Stimulated activated naive B cell treated with anti-CD40 and anti-IgM and Interleukin-4, amounts not matched to agents 10 μg/mL and 1 μg/mL and 100 μg/mL, for 72 hours (primary cell): Measurements from ENCODE around the gene SORCS1.

Source experiments
- ATAC-seq, 2 donors: fragments of 150-1000 bp; cut with Tn5 transposase; replicated peaks; 2 replicates each; pipeline ENCODE4 v1.10.0; 2021; ENCODE audit warnings: moderate library complexity in 1 of 2
- DNase-seq: peaks from one replicate; pipeline ENCODE4 v3.0.0; 2021
- H3K27ac Mint-ChIP-seq: one replicate; pipeline ENCODE4 v1.8.0; 2022; ENCODE audit warnings: mild to moderate bottlenecking, mixed read lengths
- H3K27me3 Mint-ChIP-seq, 2 donors: one replicate each; pipeline ENCODE4 v1.8.0; 2022; ENCODE audit warnings: mixed read lengths in 2 of 2
- H3K36me3 Mint-ChIP-seq, 2 donors: one replicate each; pipeline ENCODE4 v1.8.0; 2022; ENCODE audit warnings: mixed read lengths in 2 of 2, mild to moderate bottlenecking in 1 of 2
- H3K4me1 Mint-ChIP-seq, 2 donors: one replicate each; pipeline ENCODE4 v1.8.0; 2022; ENCODE audit warnings: mixed read lengths in 2 of 2, mild to moderate bottlenecking in 1 of 2
- H3K4me3 Mint-ChIP-seq, 2 donors: one replicate each; pipeline ENCODE4 v1.8.0; 2022; ENCODE audit warnings: mild to moderate bottlenecking in 2 of 2, mixed read lengths in 2 of 2, moderate library complexity in 1 of 2
- H3K9me3 Mint-ChIP-seq, 2 donors: one replicate each; pipeline ENCODE4 v1.8.0; 2022; ENCODE audit warnings: mixed read lengths in 2 of 2, mild to moderate bottlenecking in 1 of 2

Gene SORCS1

GRCh38 chr10:107163881-107164861 lies at the start of gene SORCS1:
SORCS1 (minus strand) TSS chr10:107164706.
- peaks cover 0 to 2% of the 10 kb centered on the region in 2 donors for H3K36me3 Mint-ChIP-seq
- peak within 1 kb of the TSS; percentile 5 for H3K27ac Mint-ChIP-seq
- DNase-seq, result no peak
- H3K9me3 Mint-ChIP-seq, result peaks cover 2 to 5% of the 10 kb centered on the region in 2 donors
- H3K27me3 Mint-ChIP-seq, result peaks cover 40 to 51% of the 10 kb centered on the region in 2 donors
- H3K4me1 Mint-ChIP-seq, result peaks cover 0 to 5% of the 10 kb centered on the region in 2 donors
- no peak for ATAC-seq
- H3K4me3 Mint-ChIP-seq, result peak within 1 kb of the TSS in 1 of 2 donors; percentile 48

- Mint-ChIP-seq H3K9me3 (peaks cover 3 to 6% of the 10 kb centered on the region in 2 donors), H3K4me1 (no peaks in the 10 kb centered on the region), H3K27me3 (no peaks in the 10 kb centered on the region), H3K4me3 (no peak overlapping the region), H3K36me3 (no peaks in the 10 kb centered on the region), H3K27ac (no peak overlapping the region)
- DNase-seq (no peak), ATAC-seq (no peak)
These were observed 49.8 kb upstream of the SORCS1 start for GRCh38 chr10:107214261-107214660.

GRCh38 chr10:107213861-107214260 lies 49.4 kb upstream of the SORCS1 start:
- H3K9me3 Mint-ChIP-seq, result peaks cover 3 to 6% of the 10 kb centered on the region in 2 donors
- H3K27me3 Mint-ChIP-seq, result no peaks in the 10 kb centered on the region
- H3K4me1 Mint-ChIP-seq, result no peaks in the 10 kb centered on the region
- no peaks in the 10 kb centered on the region for H3K36me3 Mint-ChIP-seq
- DNase-seq (no peak), ATAC-seq (no peak)
- no peak overlapping the region for H3K27ac Mint-ChIP-seq
- H3K4me3 Mint-ChIP-seq, result no peak overlapping the region

GRCh38 chr10:107206833-107207232 lies 42.3 kb upstream of the SORCS1 start:
- Mint-ChIP-seq H3K9me3 (peaks cover 0 to 6% of the 10 kb centered on the region in 2 donors), H3K36me3 (no peaks in the 10 kb centered on the region), H3K4me3 (no peak overlapping the region), H3K27me3 (no peaks in the 10 kb centered on the region), H3K4me1 (no peaks in the 10 kb centered on the region), H3K27ac (no peak overlapping the region)
- ATAC-seq (no peak), DNase-seq (no peak)

GRCh38 chr10:107169516-107169915 lies 5.0 kb upstream of the SORCS1 start:
- DNase-seq, result no peak
- H3K36me3 Mint-ChIP-seq, result peaks cover 0 to 2% of the 10 kb centered on the region in 2 donors
- H3K27ac Mint-ChIP-seq, result no peak overlapping the region
- H3K27me3 Mint-ChIP-seq, result peaks cover 18 to 22% of the 10 kb centered on the region in 2 donors
- H3K9me3 Mint-ChIP-seq, result peaks cover 2 to 5% of the 10 kb centered on the region in 2 donors
- no peak for ATAC-seq
- H3K4me3 Mint-ChIP-seq, result no peak overlapping the region
- peaks cover 0 to 5% of the 10 kb centered on the region in 2 donors for H3K4me1 Mint-ChIP-seq

- peaks cover 23 to 27% of the 10 kb centered on the region in 2 donors for H3K27me3 Mint-ChIP-seq
These were observed 4.2 kb upstream of the SORCS1 start for GRCh38 chr10:107168738-107169137.

GRCh38 chr10:107166403-107166802 lies 1.9 kb upstream of the SORCS1 start:
- ATAC-seq (no peak), DNase-seq (no peak)
- H3K36me3 Mint-ChIP-seq, result peaks cover 0 to 2% of the 10 kb centered on the region in 2 donors
- H3K27me3 Mint-ChIP-seq, result peaks cover 36 to 38% of the 10 kb centered on the region in 2 donors
- H3K27ac Mint-ChIP-seq, result no peak overlapping the region
- no peak overlapping the region for H3K4me3 Mint-ChIP-seq
- H3K9me3 Mint-ChIP-seq, result peaks cover 2 to 5% of the 10 kb centered on the region in 2 donors
- peaks cover 0 to 5% of the 10 kb centered on the region in 2 donors for H3K4me1 Mint-ChIP-seq

More at GRCh38 chr10:107168738-107169137, 4.2 kb upstream of the SORCS1 start:
- DNase-seq (no peak), ATAC-seq (no peak)
- peaks cover 0 to 2% of the 10 kb centered on the region in 2 donors for H3K36me3 Mint-ChIP-seq
- H3K9me3 Mint-ChIP-seq, result peaks cover 2 to 5% of the 10 kb centered on the region in 2 donors
- H3K27ac Mint-ChIP-seq, result no peak overlapping the region
- H3K4me3 Mint-ChIP-seq, result no peak overlapping the region
- H3K4me1 Mint-ChIP-seq, result peaks cover 0 to 5% of the 10 kb centered on the region in 2 donors

- H3K4me3 Mint-ChIP-seq, result no peak overlapping the region
- DNase-seq (no peak), ATAC-seq (no peak)
- H3K4me1 Mint-ChIP-seq, result peaks cover 0 to 5% of the 10 kb centered on the region in 2 donors
- H3K9me3 Mint-ChIP-seq, result peaks cover 2 to 5% of the 10 kb centered on the region in 2 donors
- H3K36me3 Mint-ChIP-seq, result peaks cover 0 to 2% of the 10 kb centered on the region in 2 donors
- peaks cover 40 to 47% of the 10 kb centered on the region in 2 donors for H3K27me3 Mint-ChIP-seq
- no peak overlapping the region for H3K27ac Mint-ChIP-seq
These were observed 486 bp upstream of the SORCS1 start for GRCh38 chr10:107164992-107165391.

GRCh38 chr10:107163076-107163855 lies 1.2 kb downstream of the SORCS1 start:
- H3K27ac Mint-ChIP-seq, result no peak overlapping the region
- H3K36me3 Mint-ChIP-seq, result peaks cover 0 to 2% of the 10 kb centered on the region in 2 donors
- DNase-seq (no peak), ATAC-seq (no peak)
- H3K27me3 Mint-ChIP-seq, result peaks cover 40 to 50% of the 10 kb centered on the region in 2 donors
- H3K4me3 Mint-ChIP-seq, result no peak overlapping the region
- H3K4me1 Mint-ChIP-seq, result peaks cover 0 to 5% of the 10 kb centered on the region in 2 donors
- peaks cover 2 to 5% of the 10 kb centered on the region in 2 donors for H3K9me3 Mint-ChIP-seq

- peaks cover 2 to 5% of the 10 kb centered on the region in 2 donors for H3K9me3 Mint-ChIP-seq
- H3K4me3 Mint-ChIP-seq, result no peak overlapping the region
- H3K27ac Mint-ChIP-seq, result no peak overlapping the region
- DNase-seq (no peak), ATAC-seq (no peak)
- peaks cover 30 to 39% of the 10 kb centered on the region in 2 donors for H3K27me3 Mint-ChIP-seq
- peaks cover 0 to 2% of the 10 kb centered on the region in 2 donors for H3K36me3 Mint-ChIP-seq
- peaks cover 0 to 5% of the 10 kb centered on the region in 2 donors for H3K4me1 Mint-ChIP-seq
These were observed 3.6 kb downstream of the SORCS1 start for GRCh38 chr10:107160866-107161265.

GRCh38 chr10:107159871-107160270 lies 4.6 kb downstream of the SORCS1 start:
- ATAC-seq, result no peak
- peaks cover 24 to 31% of the 10 kb centered on the region in 2 donors for H3K27me3 Mint-ChIP-seq
- H3K9me3 Mint-ChIP-seq, result peaks cover 0 to under 1% of the 10 kb centered on the region in 2 donors
- H3K36me3 Mint-ChIP-seq, result peaks cover 0 to under 1% of the 10 kb centered on the region in 2 donors
- H3K4me3 Mint-ChIP-seq, result no peak overlapping the region
- no peak overlapping the region for H3K27ac Mint-ChIP-seq
- peaks cover 0 to 1% of the 10 kb centered on the region in 2 donors for H3K4me1 Mint-ChIP-seq
- no peak for DNase-seq

- ATAC-seq, result no peak
- Mint-ChIP-seq H3K36me3 (no peaks in the 10 kb centered on the region), H3K4me3 (no peak overlapping the region), H3K4me1 (no peaks in the 10 kb centered on the region), H3K27me3 (peaks cover 4 to 13% of the 10 kb centered on the region in 2 donors), H3K9me3 (peaks cover 5 to 7% of the 10 kb centered on the region in 2 donors), H3K27ac (no peak overlapping the region)
- no peak for DNase-seq
These were observed 7.4 kb downstream of the SORCS1 start for GRCh38 chr10:107157071-107157470.

GRCh38 chr10:107152087-107152486 lies 12.4 kb downstream of the SORCS1 start:
- no peak for DNase-seq
- peaks cover 14 to 21% of the 10 kb centered on the region in 2 donors for H3K9me3 Mint-ChIP-seq
- no peak for ATAC-seq
- no peaks in the 10 kb centered on the region for H3K4me1 Mint-ChIP-seq
- no peak overlapping the region for H3K27ac Mint-ChIP-seq
- H3K4me3 Mint-ChIP-seq, result no peak overlapping the region
- no peaks in the 10 kb centered on the region for H3K36me3 Mint-ChIP-seq
- H3K27me3 Mint-ChIP-seq, result no peaks in the 10 kb centered on the region

- ATAC-seq (no peak), DNase-seq (no peak)
- H3K4me3 Mint-ChIP-seq, result no peak overlapping the region
- H3K36me3 Mint-ChIP-seq, result no peaks in the 10 kb centered on the region
- H3K9me3 Mint-ChIP-seq, result peaks cover 14 to 21% of the 10 kb centered on the region in 2 donors
- no peak overlapping the region for H3K27ac Mint-ChIP-seq
- no peaks in the 10 kb centered on the region for H3K27me3 Mint-ChIP-seq
- H3K4me1 Mint-ChIP-seq, result no peaks in the 10 kb centered on the region
These were observed 15.6 kb downstream of the SORCS1 start for GRCh38 chr10:107148906-107149305.
